Mucosa of gallbladder (tissue), 1 donor: Measurements from ENCODE around the gene DNPH1. TPM values are rescaled to one million over a fixed set of nuclear protein-coding genes. Genes with fewer than 3 reads are reported as not detected.
A peak's percentile ranks its signal among the peaks of the same experiment; 100 is the strongest.

Source experiments
- DNase-seq: peaks from one replicate; pipeline ENCODE4 v3.0.0-alpha.2; 2020; ENCODE audit warnings: low spot score
- total RNA-seq: library from RNA; stranded (reverse); gene quantifications from one replicate; pipeline ENCODE4 v1.2.1, GENCODE V29; 2021
- donor health status: DM: no; HTN: no; CAD: no.

Gene DNPH1
- total RNA-seq, 1 donor from 2014 or later = 58.2 TPM

DNA sequence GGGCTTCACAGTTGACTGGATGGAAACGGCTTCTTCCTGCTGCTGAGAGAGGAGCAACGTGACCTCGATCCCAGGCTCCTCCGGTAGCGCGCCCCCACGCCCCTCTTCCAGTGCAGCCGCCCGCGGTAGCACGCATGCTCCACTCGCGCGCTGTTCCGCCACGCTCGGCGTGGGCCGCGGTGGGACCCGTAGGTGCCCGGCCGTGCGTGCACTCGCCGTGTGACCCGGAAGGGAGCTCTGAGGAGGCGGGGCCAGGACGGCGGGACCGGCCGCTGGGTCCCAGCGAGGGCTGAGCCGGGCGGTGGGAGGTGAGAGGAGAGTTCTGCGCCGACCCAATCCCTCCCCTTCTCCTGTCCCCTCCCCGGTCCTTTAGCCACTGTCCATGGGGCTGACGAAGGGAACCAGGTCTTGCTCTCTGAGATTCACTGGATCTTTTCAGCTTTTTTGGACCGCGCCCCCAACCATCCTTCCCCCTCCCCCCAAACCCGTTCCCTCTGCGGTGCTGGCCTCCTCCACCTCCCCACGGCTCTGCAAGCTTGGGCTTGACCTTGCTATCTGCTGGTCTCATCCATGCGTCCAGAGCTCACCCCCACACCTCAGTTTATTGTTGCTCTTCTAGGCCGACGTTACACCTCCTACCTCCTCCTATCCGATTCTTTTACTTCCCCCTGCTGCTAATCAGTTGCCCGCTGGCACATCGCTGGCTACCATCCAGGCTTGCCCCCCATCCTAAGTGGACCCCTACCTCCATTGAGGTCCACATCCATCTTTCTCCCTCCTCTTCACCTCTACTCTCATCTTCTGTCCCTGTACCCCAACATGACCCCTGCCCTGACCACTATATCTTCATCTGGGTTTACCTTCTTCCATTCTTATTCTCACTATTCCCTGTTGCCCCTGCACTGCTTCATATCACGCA, 47.1 kb downstream of the DNPH1 start, which contains the start of gene CUL9:
Gene CUL9 (plus strand): TSS at position 255 of the 919 bp plus-strand sequence. CDS start 2,115 bp downstream, outside the sequence.
- DNase-seq = peak; percentile 81

DNA sequence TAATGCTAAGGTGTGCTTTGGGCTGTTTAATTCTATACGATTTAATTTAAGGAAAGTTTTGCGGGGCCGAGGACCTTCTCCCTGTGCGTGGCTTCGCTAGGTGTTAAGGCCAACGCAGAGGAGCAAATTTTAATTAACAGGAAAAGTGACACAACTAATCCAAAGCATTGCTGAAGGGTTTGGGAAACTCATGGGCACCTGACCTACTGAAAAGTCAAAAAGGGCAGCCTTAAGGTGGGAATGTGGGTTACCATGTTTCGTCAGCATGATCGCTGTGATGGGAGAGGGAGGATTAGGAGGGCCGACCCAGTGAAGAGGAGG, 47.7 kb downstream of the DNPH1 start:
- no peak for DNase-seq

- DNase-seq = no peak
Measured at GRCh38 chr6:43180985-43181384, 48.3 kb downstream of the DNPH1 start.

DNA sequence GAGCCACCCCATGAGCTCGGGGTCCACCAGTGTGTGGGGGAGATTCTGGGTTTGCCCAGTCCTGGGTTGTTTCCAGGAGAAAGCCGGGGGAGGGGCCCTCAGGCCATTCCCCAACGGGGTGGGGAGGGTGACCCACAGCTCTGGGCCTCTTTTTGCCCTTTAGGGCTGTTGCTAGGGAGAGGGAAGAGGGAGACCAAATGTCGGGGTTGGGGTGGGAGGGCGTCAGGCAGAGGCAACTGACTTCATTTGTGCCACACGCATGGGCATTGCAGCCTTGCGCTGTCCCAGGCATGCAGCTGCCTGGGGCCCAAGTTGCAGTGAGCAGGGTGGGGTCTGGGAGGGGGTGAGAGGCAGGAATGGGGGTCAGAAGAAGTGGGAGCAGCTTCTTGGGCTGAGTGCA, 49.2 kb downstream of the DNPH1 start:
- no peak for DNase-seq

GRCh38 chr6:43178951-43179830, 50.1 kb downstream of the DNPH1 start:
- no peak for DNase-seq

- DNase-seq = no peak
Measured at GRCh38 chr6:43178150-43178549, 51.1 kb downstream of the DNPH1 start.

- no peak for DNase-seq
Measured at GRCh38 chr6:43176423-43176786, 52.9 kb downstream of the DNPH1 start.

DNA sequence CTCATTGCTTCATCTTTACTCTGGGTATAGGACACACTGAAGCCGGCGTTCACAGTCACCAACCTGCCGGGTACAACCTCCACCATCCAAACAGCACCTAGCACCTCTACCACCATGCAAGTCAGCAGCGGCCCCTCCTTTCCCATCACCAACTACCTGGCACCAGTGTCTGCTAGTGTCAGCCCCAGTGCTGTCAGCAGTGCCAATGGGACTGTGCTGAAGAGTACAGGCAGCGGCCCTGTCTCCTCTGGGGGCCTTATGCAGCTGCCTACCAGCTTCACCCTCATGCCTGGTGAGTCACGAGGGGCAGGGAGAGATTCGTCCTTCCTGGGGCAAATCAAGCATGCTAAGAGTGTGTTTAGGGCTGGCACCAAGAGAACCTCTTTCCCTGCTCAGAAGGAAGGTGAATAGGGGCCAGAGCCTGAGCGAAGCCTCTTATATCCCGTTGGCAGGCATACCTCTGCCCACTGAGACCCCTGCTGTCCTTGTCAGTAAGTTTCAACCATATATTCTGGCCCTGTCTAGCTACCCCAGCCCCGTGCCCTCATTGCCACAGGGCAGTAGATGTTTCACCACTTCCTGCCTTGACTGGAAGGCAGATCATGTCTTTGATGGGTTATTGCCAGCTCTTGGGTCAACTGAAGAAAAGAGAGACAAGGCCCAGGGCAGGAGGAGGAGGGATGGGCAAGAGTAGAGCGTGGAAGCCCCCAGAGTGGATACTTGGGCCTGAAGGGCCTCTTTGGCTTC, 53.4 kb downstream of the DNPH1 start:
- no peak for DNase-seq

Other genes starting within 250 kb of the DNPH1 start
- gene PPP2R5D, start 244.9 kb downstream of the DNPH1 start, total RNA-seq = 34.9 TPM
- gene MEA1, start 215.5 kb downstream of the DNPH1 start, total RNA-seq = 66.3 TPM
- gene KLHDC3, start 215.2 kb downstream of the DNPH1 start, total RNA-seq = 93.8 TPM
- gene RRP36, start 207.9 kb downstream of the DNPH1 start, total RNA-seq = 40.6 TPM
- gene CUL7, start 175.6 kb downstream of the DNPH1 start, total RNA-seq = 29.5 TPM
- gene MRPL2, start 170.0 kb downstream of the DNPH1 start, total RNA-seq = 49.1 TPM
- gene KLC4, start 169.8 kb downstream of the DNPH1 start, total RNA-seq = 71.6 TPM
- gene PTK7, start 153.2 kb downstream of the DNPH1 start, total RNA-seq = 30.0 TPM
- gene SRF, start 58.2 kb downstream of the DNPH1 start, total RNA-seq = 50.5 TPM
- gene CUL9, start 47.3 kb downstream of the DNPH1 start, total RNA-seq = 50.0 TPM
- gene TTBK1, start 14.0 kb upstream of the DNPH1 start, total RNA-seq = 1.6 TPM
- gene SLC22A7, start 68.8 kb upstream of the DNPH1 start, total RNA-seq = 0.37 TPM
- gene CRIP3, start 79.3 kb upstream of the DNPH1 start, total RNA-seq = 7.3 TPM
- 20.9 TPM for gene ZNF318, start 140.2 kb upstream of the DNPH1 start, total RNA-seq
- 46.8 TPM for gene ABCC10, start 198.1 kb upstream of the DNPH1 start, total RNA-seq
- 0.37 TPM for gene DLK2, start 226.1 kb upstream of the DNPH1 start, total RNA-seq
- gene TJAP1, start 248.1 kb upstream of the DNPH1 start, total RNA-seq = 41.0 TPM